ENCODE data around the gene ST3GAL4. TPM values are rescaled to one million over a fixed set of nuclear protein-coding genes. Genes with fewer than 3 reads are reported as not detected.

ST3GAL4 gene
- total RNA-seq, 1 donor, result 13.8 TPM

- H3K27ac ChIP-seq (ENCODE audit: low read depth, low read length), result no peak overlapping the region
- H4K20me1 ChIP-seq (ENCODE audit: insufficient read depth, low read length), result peaks cover 4% of the 10 kb centered on the region
- no peak for DNase-seq (ENCODE audit: insufficient read length, low spot score, missing footprints)
- no peak overlapping the region for H3K4me3 ChIP-seq (ENCODE audit: insufficient read depth, low read length)
- no peaks in the 10 kb centered on the region for H3K27me3 ChIP-seq (ENCODE audit: insufficient read depth, low read length)
- H3K9me3 ChIP-seq (ENCODE audit: low read depth, low read length), result no peaks in the 10 kb centered on the region
- no peaks in the 10 kb centered on the region for H3K36me3 ChIP-seq (ENCODE audit: insufficient read depth, low read length)
- TF ChIP-seq, protein P1, sequence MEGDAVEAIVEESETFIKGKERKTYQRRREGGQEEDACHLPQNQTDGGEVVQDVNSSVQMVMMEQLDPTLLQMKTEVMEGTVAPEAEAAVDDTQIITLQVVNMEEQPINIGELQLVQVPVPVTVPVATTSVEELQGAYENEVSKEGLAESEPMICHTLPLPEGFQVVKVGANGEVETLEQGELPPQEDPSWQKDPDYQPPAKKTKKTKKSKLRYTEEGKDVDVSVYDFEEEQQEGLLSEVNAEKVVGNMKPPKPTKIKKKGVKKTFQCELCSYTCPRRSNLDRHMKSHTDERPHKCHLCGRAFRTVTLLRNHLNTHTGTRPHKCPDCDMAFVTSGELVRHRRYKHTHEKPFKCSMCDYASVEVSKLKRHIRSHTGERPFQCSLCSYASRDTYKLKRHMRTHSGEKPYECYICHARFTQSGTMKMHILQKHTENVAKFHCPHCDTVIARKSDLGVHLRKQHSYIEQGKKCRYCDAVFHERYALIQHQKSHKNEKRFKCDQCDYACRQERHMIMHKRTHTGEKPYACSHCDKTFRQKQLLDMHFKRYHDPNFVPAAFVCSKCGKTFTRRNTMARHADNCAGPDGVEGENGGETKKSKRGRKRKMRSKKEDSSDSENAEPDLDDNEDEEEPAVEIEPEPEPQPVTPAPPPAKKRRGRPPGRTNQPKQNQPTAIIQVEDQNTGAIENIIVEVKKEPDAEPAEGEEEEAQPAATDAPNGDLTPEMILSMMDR (IDR thresholded peaks at IDR 0.05; ENCODE audit: extremely low read depth, low read depth, low read length), result no peak
- H3K4me2 ChIP-seq (ENCODE audit: insufficient read depth, low read length), result no peak overlapping the region
- H2AFZ ChIP-seq (ENCODE audit: low read length), result no peak overlapping the region
- no peaks in the 10 kb centered on the region for H3K79me2 ChIP-seq (ENCODE audit: insufficient read depth, low read length)
- peaks cover 18% of the 10 kb centered on the region for H3K4me1 ChIP-seq (ENCODE audit: insufficient read depth, low read length)
Observed at GRCh38 chr11:126313826-126314225, 41.7 kb upstream of the ST3GAL4 start.

DNA sequence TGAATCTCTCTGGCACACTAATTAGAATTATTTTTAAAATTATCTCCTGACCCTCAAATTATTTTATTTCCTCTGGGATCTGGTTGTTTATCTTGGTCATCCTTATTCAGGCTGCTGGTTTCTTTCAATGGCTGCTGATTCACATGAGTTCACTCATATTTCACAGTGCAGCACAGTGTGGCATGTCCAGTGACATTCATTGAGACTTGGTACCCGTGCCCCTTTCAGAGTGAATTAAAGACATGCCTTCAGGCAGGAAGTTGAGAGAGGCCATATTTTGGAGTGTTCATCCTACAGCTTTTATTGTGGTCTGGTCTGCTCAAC lies 38.1 kb upstream of the ST3GAL4 start:
- H3K27me3 ChIP-seq (ENCODE audit: insufficient read depth, low read length), result no peaks in the 10 kb centered on the region
- H4K20me1 ChIP-seq (ENCODE audit: insufficient read depth, low read length), result no peaks in the 10 kb centered on the region
- H2AFZ ChIP-seq (ENCODE audit: low read length), result peak overlapping the region; percentile 93
- peaks cover 2% of the 10 kb centered on the region for H3K36me3 ChIP-seq (ENCODE audit: insufficient read depth, low read length)
- peaks cover 26% of the 10 kb centered on the region for H3K4me1 ChIP-seq (ENCODE audit: insufficient read depth, low read length)
- H3K27ac ChIP-seq (ENCODE audit: low read depth, low read length), result peak overlapping the region; percentile 87
- no peaks in the 10 kb centered on the region for H3K9me3 ChIP-seq (ENCODE audit: low read depth, low read length)
- no peak for DNase-seq (ENCODE audit: insufficient read length, low spot score, missing footprints)
- peak overlapping the region; percentile 62 for H3K4me3 ChIP-seq (ENCODE audit: insufficient read depth, low read length)
- no peaks in the 10 kb centered on the region for H3K79me2 ChIP-seq (ENCODE audit: insufficient read depth, low read length)
- TF ChIP-seq, protein P1 (IDR thresholded peaks at IDR 0.05; ENCODE audit: extremely low read depth, low read depth, low read length), result no peak
- H3K4me2 ChIP-seq (ENCODE audit: insufficient read depth, low read length), result peak overlapping the region; percentile 81

DNA sequence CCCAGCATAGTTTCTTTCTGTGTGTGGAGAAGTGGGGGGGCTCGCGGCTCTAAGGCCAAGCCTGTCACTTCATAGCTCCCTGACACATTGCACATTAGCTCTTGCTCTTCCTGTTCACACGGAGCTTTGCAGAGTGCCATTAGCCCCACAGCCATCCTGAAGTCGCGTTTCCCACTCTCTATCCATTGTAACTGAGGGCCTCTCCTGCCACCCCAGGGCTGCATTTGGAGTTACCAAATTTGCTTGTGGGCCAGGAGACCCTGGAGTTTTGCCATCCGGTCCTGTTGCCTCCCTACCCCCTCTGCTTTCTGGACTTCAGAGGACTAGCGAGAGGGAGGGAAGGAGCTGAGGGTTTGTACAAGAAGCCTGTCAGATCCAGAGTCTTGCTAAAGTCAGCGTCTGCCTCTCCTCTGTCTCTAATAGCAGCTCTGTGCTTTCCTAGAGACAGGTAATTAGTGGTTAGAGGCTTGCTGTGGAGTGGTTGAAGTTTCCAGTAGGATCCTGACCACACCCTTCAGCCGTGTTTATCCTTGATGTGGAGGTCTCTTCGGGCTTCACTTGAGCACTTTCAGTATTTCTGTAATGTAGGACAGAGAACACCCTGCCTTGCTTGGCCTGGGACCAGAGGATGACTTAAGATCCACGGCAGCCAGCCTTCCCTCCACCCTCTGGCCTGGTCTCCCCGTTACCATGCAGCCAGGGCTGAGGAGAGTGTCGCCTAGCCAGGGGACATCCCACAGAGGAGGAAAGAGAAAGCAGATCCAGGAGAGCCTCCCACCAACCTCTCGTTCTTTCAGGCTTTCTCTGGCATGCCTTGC lies 37.5 kb upstream of the ST3GAL4 start:
- H3K36me3 ChIP-seq (ENCODE audit: insufficient read depth, low read length), result peaks cover 2% of the 10 kb centered on the region
- peak overlapping the region; percentile 62 for H3K4me3 ChIP-seq (ENCODE audit: insufficient read depth, low read length)
- no peaks in the 10 kb centered on the region for H3K9me3 ChIP-seq (ENCODE audit: low read depth, low read length)
- H4K20me1 ChIP-seq (ENCODE audit: insufficient read depth, low read length), result no peaks in the 10 kb centered on the region
- TF ChIP-seq, protein P1 (IDR thresholded peaks at IDR 0.05; ENCODE audit: extremely low read depth, low read depth, low read length), result no peak
- peak overlapping the region; percentile 87 for H3K27ac ChIP-seq (ENCODE audit: low read depth, low read length)
- peaks cover 26% of the 10 kb centered on the region for H3K4me1 ChIP-seq (ENCODE audit: insufficient read depth, low read length)
- no peaks in the 10 kb centered on the region for H3K79me2 ChIP-seq (ENCODE audit: insufficient read depth, low read length)
- peak overlapping the region; percentile 93 for H2AFZ ChIP-seq (ENCODE audit: low read length)
- DNase-seq (ENCODE audit: insufficient read length, low spot score, missing footprints), result peak; percentile 76
- peak overlapping the region; percentile 81 for H3K4me2 ChIP-seq (ENCODE audit: insufficient read depth, low read length)
- no peaks in the 10 kb centered on the region for H3K27me3 ChIP-seq (ENCODE audit: insufficient read depth, low read length)

- no peaks in the 10 kb centered on the region for H4K20me1 ChIP-seq (ENCODE audit: insufficient read depth, low read length)
- no peaks in the 10 kb centered on the region for H3K79me2 ChIP-seq (ENCODE audit: insufficient read depth, low read length)
- H2AFZ ChIP-seq (ENCODE audit: low read length), result peak overlapping the region; percentile 93
- peak overlapping the region; percentile 62 for H3K4me3 ChIP-seq (ENCODE audit: insufficient read depth, low read length)
- TF ChIP-seq, protein P1 (IDR thresholded peaks at IDR 0.05; ENCODE audit: extremely low read depth, low read depth, low read length), result no peak
- H3K9me3 ChIP-seq (ENCODE audit: low read depth, low read length), result no peaks in the 10 kb centered on the region
- peaks cover 2% of the 10 kb centered on the region for H3K36me3 ChIP-seq (ENCODE audit: insufficient read depth, low read length)
- no peaks in the 10 kb centered on the region for H3K27me3 ChIP-seq (ENCODE audit: insufficient read depth, low read length)
- H3K4me2 ChIP-seq (ENCODE audit: insufficient read depth, low read length), result peak overlapping the region; percentile 81
- H3K27ac ChIP-seq (ENCODE audit: low read depth, low read length), result peak overlapping the region; percentile 87
- peak; percentile 94 for DNase-seq (ENCODE audit: insufficient read length, low spot score, missing footprints)
- peaks cover 26% of the 10 kb centered on the region for H3K4me1 ChIP-seq (ENCODE audit: insufficient read depth, low read length)
Observed at GRCh38 chr11:126318574-126319373, 36.7 kb upstream of the ST3GAL4 start.
